Testis (tissue), 3 donors: Measurements from ENCODE around the gene HOXA3. TPM values are rescaled to one million over a fixed set of nuclear protein-coding genes. Genes with fewer than 3 reads are reported as not detected.

ENCODE experiments used
- DNase-seq: peaks from one replicate; pipeline ENCODE4 v3.0.0-alpha.2; 2019
- H3K27ac ChIP-seq, 2 donors: fragments of 200-600 bp; sonication (generic); one replicate each; pipeline ENCODE4 v1.5.1; 2019
- H3K27me3 ChIP-seq: fragments of 200-600 bp; sonication (generic); one replicate; pipeline ENCODE4 v1.5.1; 2019
- H3K36me3 ChIP-seq: fragments of 200-600 bp; sonication (generic); one replicate; pipeline ENCODE4 v1.5.1; 2017; ENCODE audit warnings: low read depth; ENCODE audit errors: missing control alignments
- H3K4me1 ChIP-seq: fragments of 200-600 bp; sonication (generic); one replicate; pipeline ENCODE4 v1.5.1; 2019
- H3K4me3 ChIP-seq, 2 donors: fragments of 200-600 bp; sonication (generic); one replicate each; pipeline ENCODE4 v1.5.1; 2017 to 2019
- H3K9me3 ChIP-seq: fragments of 200-600 bp; sonication (generic); one replicate; pipeline ENCODE4 v1.5.1; 2017
- CTCF ChIP-seq, 3 experiments: fragments of 450-650 bp in 2 of 3; fragments of 200-600 bp in 1 of 3; sonication (generic) in 1 of 3; IDR thresholded peaks; one replicate each; pipeline ENCODE4 v1.5.1; 2016 to 2019; ENCODE audit warnings: antibody characterized with exemption in 3 of 3, mild to moderate bottlenecking in 2 of 3, moderate library complexity in 1 of 3
- POLR2A ChIP-seq: fragments of 450-650 bp; IDR thresholded peaks from one replicate; pipeline ENCODE4 v1.6.1; 2017; ENCODE audit warnings: antibody characterized with exemption, mild to moderate bottlenecking, moderate library complexity
- WGBS, 2 donors: methylation state at CpG; one replicate each; pipeline ENCODE4 v1.1.5; 2018; 5-methylcytosine and 5-hydroxymethylcytosine counted together
- intact Hi-C: fragments of 100-400 bp; cut with DNase I; formaldehyde crosslinking; loops from one replicate; pipeline ENCODE4 v1.15.1; 2023; ENCODE audit warnings: low total_unique reads
- polyA plus RNA-seq: library from polyadenylated mRNA; stranded (reverse); fragments of 350-450 nt; fragmentation: Illumina TruSeq; extraction: RNeasy Lipid Tissue Mini Kit (QIAGEN cat#74804); gene quantifications from one replicate; pipeline ENCODE4 v1.2.3, GENCODE V29; 2014; ENCODE audit warnings: low read depth, low replicate concordance; ENCODE audit not compliant: insufficient read depth
- total RNA-seq, 2 donors: library from RNA; depleted of rRNA; stranded (reverse); fragments of >200 nt; gene quantifications; one replicate each; pipeline ENCODE4 v1.2.3, GENCODE V29; 2016

Gene HOXA3
- total and polyA plus RNA-seq, 3 donors from 2014 or later, result 0.93 to 2.8 (median 2.4) TPM

- no peaks in the 10 kb centered on the region for H3K4me1 ChIP-seq
- no peak for DNase-seq
- no peaks in the 10 kb centered on the region for H3K36me3 ChIP-seq
- intact Hi-C loops, result no loop called here
- H3K27me3 ChIP-seq, result no peaks in the 10 kb centered on the region
- 82 to 83% methylated on average over 1 of the region's 1 CpG for WGBS, 2 donors
- no peaks in the 10 kb centered on the region for H3K9me3 ChIP-seq
- TF ChIP-seq POLR2A (no peak), CTCF (IDR thresholded peaks at IDR 0.05) (no peak)
- H3K4me3 ChIP-seq, result no peak overlapping the region
- H3K27ac ChIP-seq, result no peak overlapping the region
These were observed 32.9 kb downstream of the HOXA3 start for GRCh38 chr7:27119412-27119911.

- WGBS, 2 donors, result 54 to 65% methylated on average over 3 of the region's 3 CpGs
- H3K4me3 ChIP-seq, result no peak overlapping the region
These were observed 33.8 kb downstream of the HOXA3 start for GRCh38 chr7:27118580-27118979.

DNA sequence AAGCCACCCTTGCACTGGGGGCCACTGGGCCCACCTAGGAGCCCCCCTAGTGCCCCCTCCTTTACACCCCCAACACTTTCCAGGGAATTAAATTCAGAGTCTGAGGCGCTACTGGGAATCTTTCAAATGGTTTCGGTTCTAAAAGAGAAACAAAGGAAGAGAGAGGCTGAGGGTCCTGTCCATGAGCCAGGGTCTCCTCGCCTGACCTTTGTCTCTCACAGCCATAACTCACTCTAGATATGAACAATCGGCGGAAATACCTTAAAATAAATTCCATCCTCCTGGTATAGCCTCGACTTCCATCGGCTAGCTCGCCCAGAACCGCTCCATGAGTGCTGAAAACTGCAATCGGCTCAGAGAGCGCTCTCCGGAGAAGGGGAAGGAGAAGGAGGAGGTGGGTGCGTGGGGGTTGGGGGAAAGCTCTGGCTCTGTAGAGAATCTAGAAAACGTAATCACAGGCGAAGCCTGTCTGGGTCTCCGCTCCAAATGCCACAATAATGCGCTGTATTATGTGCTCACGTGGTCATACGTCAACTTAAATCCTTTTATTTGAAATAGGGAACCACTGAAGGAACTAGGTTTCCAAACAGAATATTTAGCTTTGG is 34.4 kb downstream of the HOXA3 start:
- WGBS, 2 donors, result 24 to 31% methylated on average over 19 of the region's 19 CpGs
- Histone ChIP-seq H3K27me3 (no peaks in the 10 kb centered on the region), H3K4me1 (no peaks in the 10 kb centered on the region), H3K4me3 (no peak overlapping the region), H3K9me3 (no peaks in the 10 kb centered on the region), H3K36me3 (no peaks in the 10 kb centered on the region), H3K27ac (no peak overlapping the region)
- intact Hi-C loops, result no loop called here
- no peak for DNase-seq
- TF ChIP-seq CTCF (IDR thresholded peaks at IDR 0.05) (no peak), POLR2A (no peak)

More at GRCh38 chr7:27118580-27118979, 33.8 kb downstream of the HOXA3 start:
- no peak overlapping the region for H3K27ac ChIP-seq
- H3K4me1 ChIP-seq, result no peaks in the 10 kb centered on the region
- no peaks in the 10 kb centered on the region for H3K27me3 ChIP-seq
- H3K36me3 ChIP-seq, result no peaks in the 10 kb centered on the region
- TF ChIP-seq CTCF (IDR thresholded peaks at IDR 0.05) (no peak), POLR2A (no peak)
- no peak for DNase-seq
- intact Hi-C loops, result no loop called here
- no peaks in the 10 kb centered on the region for H3K9me3 ChIP-seq

GRCh38 chr7:27116962-27117886 is 35.2 kb downstream of the HOXA3 start:
- H3K9me3 ChIP-seq, result no peaks in the 10 kb centered on the region
- 31 to 52% methylated on average over 12 of the region's 12 CpGs for WGBS, 2 donors
- intact Hi-C loops, result no loop called here
- no peak for DNase-seq
- no peak overlapping the region for H3K4me3 ChIP-seq
- no peak overlapping the region for H3K27ac ChIP-seq
- no peaks in the 10 kb centered on the region for H3K4me1 ChIP-seq
- no peaks in the 10 kb centered on the region for H3K27me3 ChIP-seq
- TF ChIP-seq POLR2A (no peak), CTCF (IDR thresholded peaks at IDR 0.05) (no peak)
- no peaks in the 10 kb centered on the region for H3K36me3 ChIP-seq
